GM21381 (cell line): ENCODE data around the gene PRUNE2.
"Not testable (repeated sequence)": the region's sequence is repeated elsewhere in the genome, so short reads cannot be mapped to it uniquely, and the experiment has no call there.

ENCODE experiments used
- ATAC-seq: cut with Tn5 transposase; IDR thresholded peaks from one replicate; pipeline ENCODE4 v1.9.1; 2021; ENCODE audit warnings: mild to moderate bottlenecking, moderate library complexity; ENCODE audit not compliant: unreplicated experiment

PRUNE2 gene

GRCh38 chr9:76803083-76803482 is 102.8 kb downstream of the PRUNE2 start:
- no peak for ATAC-seq

DNA sequence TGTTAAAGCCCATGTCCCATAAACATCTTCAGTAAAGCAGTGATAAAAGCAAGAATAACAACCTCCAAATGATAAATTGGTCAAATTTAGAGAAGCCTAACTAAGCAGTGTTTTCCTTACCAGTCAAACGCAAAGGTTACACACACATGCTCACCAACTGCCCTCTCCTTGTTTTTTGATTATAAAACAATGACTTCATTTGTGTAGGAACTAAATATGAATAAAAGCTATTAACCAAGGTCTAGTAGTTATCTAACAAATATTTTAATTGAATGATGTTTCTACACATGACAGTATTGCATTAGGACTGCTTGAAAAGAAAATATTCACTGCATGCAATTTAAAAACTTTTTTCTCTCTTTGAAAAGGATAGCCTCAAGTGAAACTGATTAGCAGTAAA is 105.0 kb downstream of the PRUNE2 start:
- ATAC-seq, result no peak

- no peak for ATAC-seq
Observed at GRCh38 chr9:76799473-76799872, 106.4 kb downstream of the PRUNE2 start.

- no peak for ATAC-seq
Observed at GRCh38 chr9:76798527-76798926, 107.4 kb downstream of the PRUNE2 start.

- no peak for ATAC-seq
Observed at GRCh38 chr9:76796296-76796695, 109.6 kb downstream of the PRUNE2 start.

- ATAC-seq, result no peak
Observed at GRCh38 chr9:76793784-76794431, 112.0 kb downstream of the PRUNE2 start.

GRCh38 chr9:76789840-76790239 is 116.1 kb downstream of the PRUNE2 start:
- ATAC-seq, result no peak

DNA sequence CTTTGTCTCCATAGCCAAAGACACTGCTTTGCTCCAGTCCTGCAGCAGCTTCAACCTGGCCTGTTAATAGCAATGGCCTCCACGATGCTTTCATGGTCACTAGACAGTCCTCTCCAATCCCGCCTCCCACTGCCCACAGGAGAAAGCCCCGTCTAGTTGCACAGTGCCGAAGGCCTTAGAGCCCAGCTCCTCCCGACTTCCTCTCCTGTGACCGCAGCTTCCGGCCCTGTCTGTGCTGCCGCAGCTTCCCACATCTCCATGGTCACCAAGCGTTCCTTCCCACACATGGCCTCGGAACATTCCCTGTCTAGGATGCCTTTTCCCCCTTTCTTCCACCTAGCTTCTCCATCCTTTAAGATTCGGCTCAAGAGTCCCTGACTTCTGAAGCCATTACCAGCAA is 118.2 kb downstream of the PRUNE2 start:
- ATAC-seq, result no peak

GRCh38 chr9:76785501-76785900 is 120.4 kb downstream of the PRUNE2 start:
- no peak for ATAC-seq

GRCh38 chr9:76784881-76785280 is 121.0 kb downstream of the PRUNE2 start:
- ATAC-seq, result no peak

DNA sequence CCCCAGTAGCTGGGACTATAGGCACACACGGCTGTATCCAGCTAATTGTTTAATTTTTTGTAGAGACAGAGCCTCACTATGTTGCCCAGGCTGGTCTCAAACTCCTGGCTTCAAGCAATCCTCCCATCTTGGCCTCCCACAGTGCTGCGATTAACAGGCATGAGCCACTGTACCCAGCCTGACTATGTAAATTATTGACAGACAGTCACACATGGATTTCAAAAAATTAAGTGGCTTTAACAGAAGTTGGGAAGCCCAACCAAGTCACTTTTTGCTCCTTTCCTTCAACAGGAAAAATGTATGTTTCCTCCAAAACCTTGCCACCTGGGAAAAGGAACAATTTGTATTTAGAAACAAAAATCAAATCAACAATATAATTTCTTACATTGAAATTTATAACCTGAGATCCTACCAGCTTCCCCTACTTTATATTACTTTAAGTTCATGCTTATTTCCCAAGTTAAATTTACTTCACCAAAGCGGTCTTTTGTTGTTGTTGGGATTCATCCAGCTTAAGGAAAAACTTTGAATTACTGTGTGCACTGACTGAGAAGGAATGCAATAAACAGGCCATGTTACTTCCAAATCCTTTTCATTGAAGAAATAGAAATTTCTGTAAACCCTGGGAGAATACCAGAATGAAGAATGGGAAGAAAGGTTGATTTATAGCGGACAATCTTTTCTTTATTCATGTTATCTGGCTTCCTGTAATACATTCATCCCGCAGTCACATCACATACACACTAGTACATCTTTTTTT is 133.0 kb downstream of the PRUNE2 start:
- ATAC-seq, result no peak

- ATAC-seq, result no peak
Observed at GRCh38 chr9:76766126-76766525, 139.8 kb downstream of the PRUNE2 start.

DNA sequence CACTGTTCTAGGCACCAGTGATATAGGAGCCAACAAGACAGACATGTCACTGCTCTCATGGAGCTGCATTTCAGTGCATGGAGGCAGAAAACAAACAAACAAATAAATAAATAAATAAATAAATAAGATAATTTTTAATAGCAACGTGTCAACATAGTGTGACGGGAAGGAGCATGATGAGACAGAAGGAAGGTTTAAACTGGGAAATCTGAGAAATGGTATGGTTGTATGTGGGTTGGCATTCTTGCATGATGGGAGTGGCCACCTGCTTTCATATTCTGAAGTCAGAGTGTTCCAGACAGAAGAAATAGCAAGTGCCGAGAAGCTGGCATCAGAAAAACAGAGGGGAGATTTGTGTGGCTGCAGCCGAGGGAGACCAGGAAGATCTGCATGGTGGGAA is 141.8 kb downstream of the PRUNE2 start, which contains the start of gene PCA3:
TSS of gene PCA3 (plus strand) at position 301 of the 400 bp plus-strand sequence.
- ATAC-seq, result no peak

- ATAC-seq, result no peak
Observed at GRCh38 chr9:76761448-76761847, 144.5 kb downstream of the PRUNE2 start.

- ATAC-seq, result no peak
Observed at GRCh38 chr9:76759732-76760131, 146.2 kb downstream of the PRUNE2 start.

DNA sequence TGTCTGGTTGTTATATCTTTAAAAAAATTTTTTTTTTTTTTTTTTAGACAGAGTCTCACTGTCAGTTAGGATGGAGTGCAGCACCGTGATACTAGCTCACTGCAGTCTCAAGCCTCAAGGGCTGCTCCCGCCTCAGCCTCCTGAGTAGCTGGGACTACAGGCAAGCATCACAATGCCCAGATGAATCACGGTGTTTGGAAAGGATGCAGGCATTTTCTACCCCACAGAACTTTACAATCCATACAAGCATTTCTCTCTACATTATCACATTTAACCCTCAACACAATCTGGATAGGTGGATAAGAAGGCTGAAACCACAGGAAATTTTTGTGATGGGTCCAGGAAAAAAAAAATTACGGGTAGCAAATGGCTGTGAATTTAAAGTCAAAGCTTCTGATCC is 147.4 kb downstream of the PRUNE2 start:
- ATAC-seq, result no peak

GRCh38 chr9:76756941-76757673 is 148.8 kb downstream of the PRUNE2 start:
- no peak for ATAC-seq

- ATAC-seq, result no peak
Observed at GRCh38 chr9:76756268-76756640, 149.7 kb downstream of the PRUNE2 start.

GRCh38 chr9:76751001-76751400 is 154.9 kb downstream of the PRUNE2 start:
- no peak for ATAC-seq

DNA sequence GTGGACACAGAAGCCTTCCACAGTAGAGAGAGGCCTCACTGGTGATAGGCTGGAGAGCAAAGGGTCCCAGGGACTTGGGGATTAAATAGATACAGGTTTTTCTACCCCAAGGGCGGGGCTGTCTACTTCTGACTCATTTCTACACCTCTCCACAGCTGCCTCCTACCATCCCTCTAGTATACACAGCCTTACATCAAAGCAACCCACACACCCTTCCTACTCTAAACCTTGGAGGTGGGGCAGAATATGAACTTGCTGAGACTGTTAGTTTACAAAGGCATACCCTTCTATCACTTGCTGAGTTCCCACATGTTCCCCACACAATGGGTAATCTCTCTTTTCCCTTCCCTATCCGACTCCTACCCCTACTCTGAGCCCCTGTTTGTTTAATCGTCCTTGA is 161.6 kb downstream of the PRUNE2 start:
- no peak for ATAC-seq

- no peak for ATAC-seq
Observed at GRCh38 chr9:76743931-76744330, 162.0 kb downstream of the PRUNE2 start.

DNA sequence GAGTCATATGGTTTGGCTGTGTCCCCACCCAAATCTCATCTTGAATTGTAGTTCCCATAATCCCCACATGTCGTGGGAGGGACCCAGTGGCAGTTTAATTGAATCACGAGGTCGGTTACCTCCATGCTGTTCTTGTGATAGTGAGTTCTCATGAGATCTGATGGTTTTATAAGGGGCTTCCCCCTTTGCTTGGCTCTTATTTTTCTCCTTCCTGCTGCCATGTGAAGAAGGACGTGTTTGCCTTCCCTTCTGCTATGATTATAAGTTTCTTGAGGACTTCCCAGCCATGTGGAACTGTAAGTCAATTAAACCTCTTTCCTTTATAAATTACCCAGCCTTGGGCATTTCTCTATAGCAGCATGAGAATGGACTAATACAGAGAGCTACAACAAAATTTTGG is 163.0 kb downstream of the PRUNE2 start:
- ATAC-seq, result not testable (repeated sequence)
